DMS 273 (cell line): ENCODE measurements around the gene DLK1.

Experiments
- DNase-seq: peaks from one replicate; lab custom pipeline; 2025; ENCODE audit not compliant: unreplicated experiment; lab: John Stamatoyannopoulos, UW

DLK1 gene

GRCh38 chr14:100754020-100754419, 27.3 kb downstream of the DLK1 start:
- DNase-seq, result no peak

GRCh38 chr14:100755649-100756048, 29.0 kb downstream of the DLK1 start:
- no peak for DNase-seq

GRCh38 chr14:100761481-100761880, 34.8 kb downstream of the DLK1 start:
- no peak for DNase-seq

GRCh38 chr14:100762089-100762515, 35.4 kb downstream of the DLK1 start:
- no peak for DNase-seq

GRCh38 chr14:100762901-100763300, 36.2 kb downstream of the DLK1 start:
- no peak for DNase-seq

- DNase-seq, result no peak
Observed at GRCh38 chr14:100764471-100765115, 37.9 kb downstream of the DLK1 start.

- no peak for DNase-seq
Observed at GRCh38 chr14:100765296-100765695, 38.6 kb downstream of the DLK1 start.

- no peak for DNase-seq
Observed at GRCh38 chr14:100765991-100766390, 39.3 kb downstream of the DLK1 start.

GRCh38 chr14:100767003-100767787, 40.5 kb downstream of the DLK1 start:
- DNase-seq, result no peak

GRCh38 chr14:100767788-100768536, 41.3 kb downstream of the DLK1 start:
- no peak for DNase-seq

- DNase-seq, result no peak
Observed at GRCh38 chr14:100769035-100769939, 42.6 kb downstream of the DLK1 start.

- DNase-seq, result no peak
Observed at GRCh38 chr14:100770046-100770445, 43.4 kb downstream of the DLK1 start.

- DNase-seq, result no peak
Observed at GRCh38 chr14:100770605-100771120, 44.0 kb downstream of the DLK1 start.

- DNase-seq, result no peak
Observed at GRCh38 chr14:100771121-100771800, 44.6 kb downstream of the DLK1 start.

- DNase-seq, result no peak
Observed at GRCh38 chr14:100772607-100773165, 46.0 kb downstream of the DLK1 start.

- DNase-seq, result no peak
Observed at GRCh38 chr14:100773331-100774163, 46.9 kb downstream of the DLK1 start.

GRCh38 chr14:100774164-100774537, 47.5 kb downstream of the DLK1 start:
- no peak for DNase-seq

GRCh38 chr14:100775351-100775830, 48.7 kb downstream of the DLK1 start:
- no peak for DNase-seq
